ENCODE measurements around the gene CCDC18. TPM values are rescaled to one million over a fixed set of nuclear protein-coding genes. Genes with fewer than 3 reads are reported as not detected.

The CCDC18 gene
- total RNA-seq, 4 donors from 2014 or later, result 4.6 to 7.8 (median 5.6) TPM

- in situ Hi-C loops (cut with MboI; ENCODE audit: low sequenced_read_pairs in 4 of 4), result loop anchor here in 3 of 4 donors (25.0 kb wide), 4 partner anchors 99 to 549 kb away; no protein-coding TSS in a partner anchor
- H3K9me3 ChIP-seq, result no peaks in the 10 kb centered on the region
- no peaks in the 10 kb centered on the region for H3K4me1 ChIP-seq
- H3K36me3 ChIP-seq, result no peaks in the 10 kb centered on the region
- H3K27me3 ChIP-seq, result no peaks in the 10 kb centered on the region
- no peak overlapping the region for H3K27ac ChIP-seq
- no peak for TF ChIP-seq CTCF (IDR thresholded peaks at IDR 0.05 in 4 of 5, conservative IDR thresholded peaks at IDR 0.05 in 1 of 5)
- TF ChIP-seq POLR2A (IDR thresholded peaks at IDR 0.05), result no peak
- intact Hi-C loops (cut with DNase I; ENCODE audit: low total_unique reads), result no loop called here
- no peak for DNase-seq
- ATAC-seq, result no peak
- H3K4me3 ChIP-seq, result no peak overlapping the region
Measured at GRCh38 chr1:93313026-93313425, 132.5 kb downstream of the CCDC18 start.

- in situ Hi-C loops (cut with MboI; ENCODE audit: low sequenced_read_pairs in 4 of 4), result loop anchor here in 3 of 4 donors (25.0 kb wide), 4 partner anchors 95 to 545 kb away; no protein-coding TSS in a partner anchor
- Histone ChIP-seq H3K9me3 (no peaks in the 10 kb centered on the region), H3K4me1 (no peaks in the 10 kb centered on the region), H3K36me3 (no peaks in the 10 kb centered on the region), H3K27ac (no peak overlapping the region), H3K4me3 (no peak overlapping the region), H3K27me3 (no peaks in the 10 kb centered on the region)
- ATAC-seq, result peak in 1 of 2 donors; percentile 39
- intact Hi-C loops (cut with DNase I; ENCODE audit: low total_unique reads), result no loop called here
- no peak for TF ChIP-seq POLR2A (IDR thresholded peaks at IDR 0.05)
- no peak for TF ChIP-seq CTCF (IDR thresholded peaks at IDR 0.05 in 4 of 5, conservative IDR thresholded peaks at IDR 0.05 in 1 of 5)
- peak; percentile 24 to 42 for DNase-seq
Measured at GRCh38 chr1:93317207-93317606, 136.7 kb downstream of the CCDC18 start.

GRCh38 chr1:93317943-93318342, 137.4 kb downstream of the CCDC18 start:
- ATAC-seq (no peak), DNase-seq (no peak)
- intact Hi-C loops (cut with DNase I; ENCODE audit: low total_unique reads), result no loop called here
- H3K36me3 ChIP-seq, result no peaks in the 10 kb centered on the region
- no peaks in the 10 kb centered on the region for H3K4me1 ChIP-seq
- no peaks in the 10 kb centered on the region for H3K9me3 ChIP-seq
- no peaks in the 10 kb centered on the region for H3K27me3 ChIP-seq
- no peak overlapping the region for H3K4me3 ChIP-seq
- H3K27ac ChIP-seq, result no peak overlapping the region
- TF ChIP-seq CTCF (IDR thresholded peaks at IDR 0.05 in 4 of 5, conservative IDR thresholded peaks at IDR 0.05 in 1 of 5) (no peak), POLR2A (IDR thresholded peaks at IDR 0.05) (no peak)
- in situ Hi-C loops (cut with MboI; ENCODE audit: low sequenced_read_pairs in 4 of 4), result loop anchor here in 3 of 4 donors (25.0 kb wide), 4 partner anchors 94 to 544 kb away; no protein-coding TSS in a partner anchor

- intact Hi-C loops (cut with DNase I; ENCODE audit: low total_unique reads), result no loop called here
- DNase-seq, result no peak
- Histone ChIP-seq H3K4me1 (no peaks in the 10 kb centered on the region), H3K9me3 (no peaks in the 10 kb centered on the region), H3K36me3 (no peaks in the 10 kb centered on the region), H3K27ac (no peak overlapping the region), H3K27me3 (no peaks in the 10 kb centered on the region), H3K4me3 (no peak overlapping the region)
- no peak for ATAC-seq
- in situ Hi-C loops (cut with MboI; ENCODE audit: low sequenced_read_pairs in 4 of 4), result loop anchor here in 3 of 4 donors (25.0 kb wide), 4 partner anchors 91 to 541 kb away; no protein-coding TSS in a partner anchor
- TF ChIP-seq CTCF (IDR thresholded peaks at IDR 0.05 in 4 of 5, conservative IDR thresholded peaks at IDR 0.05 in 1 of 5), result no peak
- TF ChIP-seq POLR2A (IDR thresholded peaks at IDR 0.05), result no peak
Measured at GRCh38 chr1:93321720-93322119, 141.2 kb downstream of the CCDC18 start.

GRCh38 chr1:93322349-93322748, 141.8 kb downstream of the CCDC18 start:
- Histone ChIP-seq H3K27ac (no peak overlapping the region), H3K9me3 (no peaks in the 10 kb centered on the region), H3K27me3 (no peaks in the 10 kb centered on the region), H3K4me3 (no peak overlapping the region), H3K36me3 (no peaks in the 10 kb centered on the region), H3K4me1 (no peaks in the 10 kb centered on the region)
- DNase-seq, result no peak
- no peak for ATAC-seq
- TF ChIP-seq POLR2A (IDR thresholded peaks at IDR 0.05) (no peak), CTCF (IDR thresholded peaks at IDR 0.05 in 4 of 5, conservative IDR thresholded peaks at IDR 0.05 in 1 of 5) (no peak)
- in situ Hi-C loops (cut with MboI; ENCODE audit: low sequenced_read_pairs in 4 of 4) (loop anchor here in 3 of 4 donors (25.0 kb wide), 4 partner anchors 90 to 540 kb away; no protein-coding TSS in a partner anchor), intact Hi-C loops (cut with DNase I; ENCODE audit: low total_unique reads) (no loop called here)
